Activated CD4-positive, CD25-positive, alpha-beta regulatory T cell treated with anti-CD3 and anti-CD28 coated beads, Interleukin-2, amount 50 U/mL, for 16 hours (primary cell): Measurements from ENCODE around the gene RESF1.

Experiments used
- DNase-seq: peaks from one replicate; pipeline ENCODE4 v3.0.0-alpha.2; 2020; ENCODE audit warnings: low read depth, low spot score

The RESF1 gene

GRCh38 chr12:32005496-32006125, 46.4 kb downstream of the RESF1 start:
- DNase-seq: no peak
